Stimulated activated CD8-positive, alpha-beta memory T cell treated with anti-CD3 and anti-CD28 coated beads, Interleukin-4, amount 100 ng/mL, for 48 hours (primary cell): ENCODE data around the gene TARP.

Source experiments
- DNase-seq: peaks from one replicate; pipeline ENCODE4 v3.0.0-alpha.2; 2020

The TARP gene

DNA sequence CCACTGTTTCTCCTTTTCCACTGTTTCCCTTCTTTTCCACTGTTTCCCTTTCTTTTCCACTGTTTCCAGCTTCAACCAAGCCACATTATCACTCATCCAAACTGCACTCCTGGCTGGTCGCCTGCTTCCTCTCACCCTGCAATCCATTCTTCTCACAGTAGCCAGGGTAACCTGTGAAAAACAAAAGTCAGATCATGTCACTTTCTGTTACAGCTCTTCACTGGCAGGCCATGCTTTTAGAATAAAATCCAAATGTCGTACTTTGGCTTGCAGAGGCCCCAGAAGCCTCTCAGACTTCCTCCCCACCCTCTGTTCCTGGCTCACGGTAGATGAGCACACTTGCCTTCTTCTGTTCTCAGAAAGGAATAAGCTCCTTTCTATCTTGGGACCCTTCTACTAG lies 61.5 kb downstream of the TARP start:
- no peak for DNase-seq

DNA sequence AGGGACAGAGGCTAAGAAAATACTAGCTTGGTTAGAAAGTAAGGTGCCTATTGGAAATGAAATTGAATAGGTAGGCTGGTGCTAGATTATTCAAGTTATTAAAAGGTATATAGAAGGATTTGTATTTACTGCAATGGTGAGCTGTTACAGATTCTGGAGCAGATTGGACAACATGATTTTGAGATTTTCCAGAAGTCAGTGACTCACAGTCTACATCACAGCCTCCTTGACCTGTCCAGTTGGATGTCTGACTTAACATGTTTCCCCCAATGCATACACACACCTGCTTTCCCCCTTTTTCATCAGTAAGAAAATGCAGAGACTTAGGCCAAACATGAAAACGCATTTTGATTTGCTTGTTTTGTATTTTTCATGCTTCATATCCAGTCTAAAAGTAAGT lies 62.0 kb downstream of the TARP start:
- no peak for DNase-seq
